HG02798 (cell line): ENCODE results near the gene PSMD12.
"Not testable (repeated sequence)": the region's sequence is repeated elsewhere in the genome, so short reads cannot be mapped to it uniquely, and the experiment has no call there.

Experiments
- ATAC-seq: cut with Tn5 transposase; IDR thresholded peaks from one replicate; pipeline ENCODE4 v1.9.1; 2021; ENCODE audit warnings: mild to moderate bottlenecking; ENCODE audit not compliant: unreplicated experiment, poor library complexity

Gene PSMD12

DNA sequence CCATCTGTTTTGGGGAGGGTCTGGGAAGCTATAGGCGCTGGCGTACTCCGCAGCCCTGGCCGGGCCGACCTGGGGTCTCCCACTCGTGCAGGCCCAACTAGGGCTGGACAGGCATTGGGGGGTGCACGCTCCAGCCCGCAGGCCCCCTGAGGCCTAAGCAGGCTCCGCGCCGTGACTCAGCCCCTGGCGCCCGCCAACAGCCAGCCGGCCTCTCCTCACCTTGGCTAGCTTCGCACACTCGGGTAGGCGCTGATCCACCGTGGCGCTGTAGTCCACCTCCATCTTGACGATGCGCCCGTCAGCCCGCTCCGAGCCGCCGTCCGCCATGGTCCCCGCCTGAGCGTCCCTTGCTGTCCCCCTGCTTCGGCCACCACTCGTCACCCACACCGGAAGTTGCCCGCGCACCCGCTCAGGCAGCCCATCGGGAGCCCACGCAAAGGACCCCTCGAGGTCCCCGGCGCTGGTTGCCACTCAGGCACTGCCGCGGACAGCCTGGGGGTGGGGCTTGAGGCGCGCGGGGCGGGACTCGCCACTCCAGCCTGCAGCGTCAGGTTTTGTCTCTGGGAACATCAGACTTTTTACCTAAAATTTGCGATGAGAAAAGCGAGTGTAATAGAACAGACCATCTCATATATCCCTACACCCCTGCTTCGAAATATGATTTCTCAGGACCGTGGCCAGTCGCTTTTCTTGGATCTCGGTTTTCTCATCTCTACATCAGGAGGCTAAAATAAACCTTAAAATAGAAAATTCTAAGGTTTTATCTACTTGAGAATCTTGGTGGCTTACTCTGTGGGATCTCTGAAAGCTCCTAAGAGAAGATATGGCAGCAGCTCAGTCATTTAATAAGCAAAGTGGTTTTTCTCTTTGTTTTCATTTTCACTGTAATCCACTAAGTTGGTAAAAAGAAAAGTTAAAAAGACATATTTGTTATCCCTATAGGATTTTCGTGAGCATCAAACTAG is at the start of gene PSMD12:
Gene PSMD12, minus strand, starts transcription at position 385 of the 965 bp plus-strand sequence. Its CDS starts 58 bp downstream, at position 327.
- peak; percentile 89 for ATAC-seq

GRCh38 chr17:67415291-67415690 is 48.9 kb upstream of the PSMD12 start:
- ATAC-seq = no peak

DNA sequence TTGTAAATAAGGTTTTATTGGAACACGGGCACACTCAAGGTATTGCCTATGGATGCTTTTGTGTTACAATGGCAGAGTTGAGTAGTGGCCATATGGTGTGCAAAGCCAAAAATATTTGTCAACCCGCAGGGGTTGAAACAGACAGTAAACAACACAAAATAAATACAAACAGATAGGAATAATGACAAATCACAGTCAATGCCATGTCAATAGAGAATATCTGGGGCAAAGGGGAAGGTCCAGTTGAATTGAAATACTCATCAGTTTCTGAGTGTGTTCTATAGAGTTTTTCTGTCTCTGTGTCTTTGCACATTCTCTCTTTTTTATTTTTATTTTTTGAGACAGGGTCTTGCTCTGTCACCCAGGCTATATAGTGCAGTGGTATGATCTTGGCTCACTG is 48.2 kb upstream of the PSMD12 start:
- ATAC-seq = no peak

DNA sequence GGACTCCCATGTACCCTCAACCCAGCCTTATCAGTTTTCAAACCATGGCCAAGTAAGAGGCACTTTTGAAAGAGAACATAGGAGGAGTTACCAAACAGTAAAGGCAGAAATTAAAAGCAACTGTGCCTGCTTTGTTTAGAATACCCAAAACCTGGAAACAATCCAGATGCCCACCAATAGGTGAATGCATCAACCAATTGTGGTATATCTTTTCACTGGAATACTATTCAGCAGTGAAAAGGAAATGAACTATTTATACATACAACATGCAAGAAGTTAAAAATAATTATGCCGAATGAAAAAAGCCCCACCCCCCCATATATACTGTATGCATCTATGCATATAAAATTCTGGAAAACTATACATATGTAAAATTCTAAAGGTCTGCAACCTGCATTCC is 47.8 kb upstream of the PSMD12 start:
- ATAC-seq = no peak

GRCh38 chr17:67413388-67413787 is 47.0 kb upstream of the PSMD12 start:
- no peak for ATAC-seq

DNA sequence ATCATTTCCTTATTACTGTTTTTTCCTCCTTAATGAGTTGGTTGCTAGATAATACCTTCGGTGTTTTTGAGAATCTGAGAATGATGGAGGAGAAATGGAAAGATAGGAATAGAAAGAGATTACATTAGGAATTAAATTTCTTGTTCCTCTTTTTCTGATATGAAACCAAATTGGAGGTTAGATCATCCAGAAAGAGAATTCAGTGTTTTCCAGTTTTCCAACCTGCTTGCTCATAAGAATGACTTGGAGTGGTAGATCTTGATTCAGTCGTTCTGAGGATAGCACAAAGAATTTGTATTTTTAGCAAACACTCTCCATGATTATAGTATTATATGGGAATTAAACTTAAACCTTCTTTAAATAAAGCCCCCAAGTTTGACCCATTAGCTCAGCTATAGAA is 46.6 kb upstream of the PSMD12 start:
- ATAC-seq = no peak

GRCh38 chr17:67412032-67412431 is 45.7 kb upstream of the PSMD12 start:
- no peak for ATAC-seq

- no peak for ATAC-seq
Observed at GRCh38 chr17:67411397-67411796, 45.0 kb upstream of the PSMD12 start.

DNA sequence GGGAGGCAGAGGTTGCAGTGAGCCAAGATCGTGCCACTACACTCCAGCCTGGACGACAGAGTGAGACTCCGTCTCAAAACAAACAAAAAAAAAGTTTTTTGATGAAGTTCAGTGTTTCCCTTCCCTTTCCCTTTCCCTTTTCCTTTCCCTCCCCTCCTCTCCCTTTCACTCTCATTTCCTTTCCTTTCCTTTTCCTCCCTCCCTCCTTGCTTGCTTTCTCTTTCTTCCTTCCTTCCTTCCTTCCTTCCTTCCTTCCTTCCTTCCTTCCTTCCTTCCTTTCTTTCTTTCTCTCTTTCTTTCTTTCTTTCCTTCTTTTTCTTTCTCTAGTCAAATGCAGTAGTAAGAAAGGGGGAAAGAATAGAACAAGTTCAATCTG is 42.1 kb upstream of the PSMD12 start:
- ATAC-seq = not testable (repeated sequence)

DNA sequence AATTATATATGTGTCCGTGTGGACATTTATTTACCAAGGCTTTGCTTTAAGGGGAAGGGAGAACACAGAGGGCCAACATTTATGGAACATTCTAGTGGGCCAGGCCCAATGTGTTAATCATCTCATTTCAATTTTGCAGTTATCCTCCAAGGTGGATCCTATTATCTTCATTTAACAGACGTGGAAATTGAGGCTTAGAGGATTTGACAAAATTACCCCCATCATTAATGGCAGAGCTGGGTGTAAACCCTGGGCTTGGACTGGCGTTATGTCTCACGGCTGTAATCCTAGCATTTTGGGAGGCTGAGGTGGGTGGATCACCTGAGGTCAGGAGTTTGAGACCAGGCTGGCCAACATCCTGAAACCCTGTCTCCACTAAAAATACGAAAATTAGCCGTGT is 37.1 kb upstream of the PSMD12 start:
- ATAC-seq = no peak

DNA sequence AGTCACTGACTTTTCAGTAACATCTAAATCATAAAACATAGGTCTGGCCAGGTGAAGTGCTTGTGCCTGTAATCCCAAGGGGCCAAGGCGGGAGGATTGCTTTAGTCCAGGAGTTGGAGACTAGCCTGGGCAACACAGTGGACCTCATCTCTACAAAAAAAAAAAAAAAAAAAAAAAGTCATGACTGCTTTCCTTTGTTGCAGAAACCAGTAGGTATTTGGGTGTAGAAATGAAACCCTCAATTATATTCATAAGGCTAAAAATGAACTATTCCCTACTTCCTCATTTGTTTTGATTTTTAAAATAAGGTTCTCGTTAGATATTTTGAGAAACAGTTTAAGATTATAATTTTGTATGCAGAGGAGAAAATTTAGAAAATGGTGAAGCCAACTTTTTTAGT is 36.7 kb upstream of the PSMD12 start:
- no peak for ATAC-seq

- no peak for ATAC-seq
Observed at GRCh38 chr17:67401598-67402504, 35.5 kb upstream of the PSMD12 start.

DNA sequence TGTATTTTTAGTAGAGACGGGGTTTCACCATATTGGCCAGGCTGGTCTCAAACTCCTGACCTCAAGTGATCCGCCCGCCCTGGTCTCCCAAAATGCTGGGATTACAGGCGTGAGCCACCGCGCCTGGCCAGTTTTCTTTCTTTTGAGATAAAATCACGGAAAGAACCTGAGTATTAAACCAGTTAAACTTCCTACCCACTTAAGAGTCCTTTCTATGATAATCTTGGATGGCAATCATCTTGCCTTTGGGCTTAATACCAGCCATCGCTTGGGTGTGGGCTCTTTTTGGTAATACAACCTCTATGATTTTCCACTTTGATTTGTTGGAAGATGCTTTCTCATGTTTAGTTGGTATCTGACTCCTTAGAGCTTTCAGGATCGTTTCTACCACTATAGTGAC is 34.7 kb upstream of the PSMD12 start:
- no peak for ATAC-seq

- ATAC-seq = no peak
Observed at GRCh38 chr17:67400193-67400592, 33.8 kb upstream of the PSMD12 start.

DNA sequence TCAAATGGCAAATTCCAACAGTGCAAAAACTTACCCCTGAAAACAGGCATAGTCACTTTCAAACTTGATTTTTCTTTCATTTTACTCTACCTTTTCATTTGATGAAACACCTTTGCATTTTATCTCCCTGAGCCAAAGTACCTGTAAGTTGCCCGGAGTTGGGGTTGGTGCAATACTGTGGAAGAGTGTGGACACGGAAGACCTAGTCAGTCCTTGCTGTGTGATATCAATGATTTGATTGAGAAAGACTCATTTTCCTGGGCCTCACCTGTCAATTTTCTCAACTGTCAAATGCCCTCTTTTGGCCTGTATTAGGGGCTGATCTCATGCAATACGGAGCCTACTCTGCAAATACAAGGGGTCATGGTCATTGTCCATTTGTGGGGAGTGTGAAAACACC is 33.3 kb upstream of the PSMD12 start:
- ATAC-seq = no peak

- ATAC-seq = no peak
Observed at GRCh38 chr17:67393809-67394397, 27.5 kb upstream of the PSMD12 start.

DNA sequence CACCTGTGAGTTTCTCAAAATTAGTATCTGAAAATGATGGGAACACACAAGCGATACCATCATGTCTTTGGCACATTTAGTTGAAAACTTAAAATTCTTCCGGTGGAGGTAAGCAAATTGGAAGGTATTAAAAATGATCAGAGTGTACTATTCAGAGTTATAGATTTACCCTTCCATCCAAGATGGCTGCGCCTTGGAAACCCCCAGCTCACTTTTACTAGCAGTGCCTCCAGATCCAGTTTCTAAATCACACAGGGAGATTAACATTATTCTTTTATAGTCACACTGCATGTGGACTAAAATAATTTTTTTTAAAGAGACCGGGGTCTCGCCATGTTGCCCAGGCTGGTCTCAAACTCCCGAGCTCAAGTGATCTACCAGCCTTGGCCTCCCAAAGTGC is 25.7 kb upstream of the PSMD12 start:
- ATAC-seq = no peak

- peak; percentile 85 for ATAC-seq
Observed at GRCh38 chr17:67390646-67391361, 24.4 kb upstream of the PSMD12 start.

DNA sequence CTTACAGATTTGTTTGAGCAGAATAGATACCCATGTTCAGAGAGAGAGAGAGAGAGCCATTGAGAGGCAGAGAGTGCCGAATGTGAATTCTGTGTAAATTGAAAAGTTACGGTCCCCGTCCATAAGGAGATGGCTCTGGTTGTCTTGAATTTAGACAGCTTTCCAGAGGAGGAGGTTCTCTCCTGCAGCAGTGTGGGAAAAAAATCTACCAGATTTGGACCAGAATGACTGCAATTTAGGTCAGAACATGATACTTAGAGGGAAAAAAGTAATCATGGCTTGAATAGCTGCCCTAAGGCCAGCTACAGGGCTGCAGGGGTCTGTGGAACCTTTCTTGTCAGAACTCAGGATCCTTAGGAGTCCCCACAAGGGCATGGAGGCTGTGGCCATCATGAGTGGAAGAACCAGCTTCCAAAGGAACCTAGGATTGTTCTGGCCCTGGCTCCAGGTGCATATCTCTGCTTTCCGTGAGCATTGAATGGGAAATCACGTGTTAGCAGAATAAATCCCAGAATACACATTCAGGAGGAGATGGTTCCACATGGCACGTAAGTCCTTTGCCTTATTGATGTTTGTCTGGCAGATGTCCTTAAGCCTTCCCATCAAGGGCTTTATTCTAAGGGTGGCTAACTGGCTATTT is 23.7 kb upstream of the PSMD12 start:
- ATAC-seq = no peak

DNA sequence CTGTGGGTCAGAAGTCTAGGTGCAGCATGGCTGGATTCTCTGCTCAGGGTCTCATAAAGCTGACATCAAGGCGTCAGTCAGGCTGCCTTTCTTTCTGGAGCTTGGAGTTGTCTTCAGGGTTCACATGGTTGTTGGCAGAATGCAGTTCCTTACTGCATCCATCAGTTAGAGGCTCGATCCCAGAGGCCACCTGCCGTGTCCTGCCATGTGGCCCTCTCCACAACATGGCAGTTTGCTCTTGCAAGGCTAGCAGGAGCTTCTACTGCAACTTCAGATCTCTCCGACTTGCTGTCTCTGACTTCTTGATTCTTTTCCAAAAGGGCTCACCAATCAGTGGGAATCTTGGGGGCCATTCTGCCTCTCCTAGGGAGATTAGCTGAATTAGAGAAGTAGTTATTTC is 22.6 kb upstream of the PSMD12 start:
- no peak for ATAC-seq
